Astrocyte of the cerebellum (primary cell): Measurements from ENCODE around the gene MEGF10.

ENCODE experiments used
- DNase-seq: peaks from one replicate; pipeline ENCODE4 v3.0.0-alpha.2; 2011; ENCODE audit warnings: low read depth
- H3K4me3 ChIP-seq: 2 replicates; pipeline ENCODE4 v1.5.1; 2011; ENCODE audit warnings: mild to moderate bottlenecking, low read depth, low read length, moderate library complexity
- in situ Hi-C: cut with HindIII; loops from 2 replicates; pipeline ENCODE4 v1.10.0; 2017; ENCODE audit warnings: low sequenced_read_pairs
- TF ChIP-seq, protein P1 (sequence below): IDR thresholded peaks from 2 replicates; pipeline ENCODE4 v1.5.1; 2012; ENCODE audit warnings: low read length, low read depth, moderate library complexity, mild to moderate bottlenecking; ENCODE audit errors: missing control alignments

The MEGF10 gene

GRCh38 chr5:127498548-127498947 is 208.0 kb downstream of the MEGF10 start:
- TF ChIP-seq, protein P1, sequence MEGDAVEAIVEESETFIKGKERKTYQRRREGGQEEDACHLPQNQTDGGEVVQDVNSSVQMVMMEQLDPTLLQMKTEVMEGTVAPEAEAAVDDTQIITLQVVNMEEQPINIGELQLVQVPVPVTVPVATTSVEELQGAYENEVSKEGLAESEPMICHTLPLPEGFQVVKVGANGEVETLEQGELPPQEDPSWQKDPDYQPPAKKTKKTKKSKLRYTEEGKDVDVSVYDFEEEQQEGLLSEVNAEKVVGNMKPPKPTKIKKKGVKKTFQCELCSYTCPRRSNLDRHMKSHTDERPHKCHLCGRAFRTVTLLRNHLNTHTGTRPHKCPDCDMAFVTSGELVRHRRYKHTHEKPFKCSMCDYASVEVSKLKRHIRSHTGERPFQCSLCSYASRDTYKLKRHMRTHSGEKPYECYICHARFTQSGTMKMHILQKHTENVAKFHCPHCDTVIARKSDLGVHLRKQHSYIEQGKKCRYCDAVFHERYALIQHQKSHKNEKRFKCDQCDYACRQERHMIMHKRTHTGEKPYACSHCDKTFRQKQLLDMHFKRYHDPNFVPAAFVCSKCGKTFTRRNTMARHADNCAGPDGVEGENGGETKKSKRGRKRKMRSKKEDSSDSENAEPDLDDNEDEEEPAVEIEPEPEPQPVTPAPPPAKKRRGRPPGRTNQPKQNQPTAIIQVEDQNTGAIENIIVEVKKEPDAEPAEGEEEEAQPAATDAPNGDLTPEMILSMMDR: no peak
- in situ Hi-C loops: no loop called here
- no peak for DNase-seq
- no peak overlapping the region for H3K4me3 ChIP-seq

- in situ Hi-C loops: no loop called here
- DNase-seq: no peak
- H3K4me3 ChIP-seq: no peak overlapping the region
- TF ChIP-seq, protein P1: no peak
Measured at GRCh38 chr5:127505905-127506304, 215.3 kb downstream of the MEGF10 start.

- DNase-seq: no peak
- in situ Hi-C loops: no loop called here
- no peak overlapping the region for H3K4me3 ChIP-seq
- TF ChIP-seq, protein P1: no peak
Measured at GRCh38 chr5:127506616-127507015, 216.0 kb downstream of the MEGF10 start.

DNA sequence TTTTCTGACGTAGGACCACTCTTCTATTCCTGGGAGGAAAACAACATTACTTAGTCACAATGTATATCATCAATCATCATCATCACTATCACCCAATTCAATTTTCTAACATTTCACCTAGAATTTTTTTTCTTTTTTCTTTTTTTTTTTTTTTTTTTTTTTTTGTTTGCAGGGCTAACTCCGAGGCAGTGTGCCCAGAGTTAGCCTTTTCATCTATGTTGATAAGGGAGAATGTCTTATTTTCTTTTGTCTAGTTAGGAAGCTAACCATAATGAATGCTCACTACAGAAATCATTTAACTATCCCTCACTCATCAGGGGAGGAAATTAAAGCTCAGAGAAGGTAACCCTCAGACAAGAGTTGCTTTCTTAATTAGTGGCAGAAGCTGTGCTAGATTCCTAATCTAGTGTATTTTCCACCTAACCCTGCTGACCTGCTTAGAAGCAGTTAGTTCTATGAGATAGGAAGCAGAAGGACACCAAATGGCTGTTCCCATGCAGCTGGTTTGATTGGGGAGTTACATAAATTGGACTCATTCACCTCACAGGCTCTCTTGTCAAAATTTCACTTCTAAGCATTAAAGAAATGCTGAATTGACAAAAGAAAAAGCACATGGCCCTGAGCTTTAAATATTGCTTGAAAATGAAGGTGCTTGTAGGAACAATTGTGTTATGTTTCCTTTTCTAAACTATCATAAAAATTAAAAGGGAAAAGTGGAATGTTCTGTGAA is 218.2 kb downstream of the MEGF10 start:
- no peak for DNase-seq
- no peak overlapping the region for H3K4me3 ChIP-seq
- TF ChIP-seq, protein P1: no peak
- in situ Hi-C loops: no loop called here
